Measurements from ENCODE around the gene CTNNA3.

DNA sequence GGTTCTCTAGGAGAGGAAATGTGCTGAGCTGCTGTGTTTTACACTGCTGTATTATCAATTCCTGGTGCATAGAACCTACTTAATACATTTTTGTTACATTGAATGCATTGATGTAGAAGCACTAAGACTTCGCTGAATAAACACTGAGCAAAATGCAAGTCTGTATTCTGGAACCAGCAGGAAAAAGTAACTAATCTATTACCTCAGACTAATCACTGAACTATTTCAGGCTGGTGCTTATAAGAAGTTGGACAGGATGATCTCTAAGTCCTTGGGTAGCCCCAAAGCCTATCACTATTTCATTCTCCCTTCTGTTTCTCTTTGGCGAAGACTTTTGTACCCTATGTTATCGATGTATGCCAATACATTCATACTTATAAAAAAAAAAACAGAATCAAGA is 857.3 kb downstream of the CTNNA3 start:
- TF ChIP-seq, protein P1, sequence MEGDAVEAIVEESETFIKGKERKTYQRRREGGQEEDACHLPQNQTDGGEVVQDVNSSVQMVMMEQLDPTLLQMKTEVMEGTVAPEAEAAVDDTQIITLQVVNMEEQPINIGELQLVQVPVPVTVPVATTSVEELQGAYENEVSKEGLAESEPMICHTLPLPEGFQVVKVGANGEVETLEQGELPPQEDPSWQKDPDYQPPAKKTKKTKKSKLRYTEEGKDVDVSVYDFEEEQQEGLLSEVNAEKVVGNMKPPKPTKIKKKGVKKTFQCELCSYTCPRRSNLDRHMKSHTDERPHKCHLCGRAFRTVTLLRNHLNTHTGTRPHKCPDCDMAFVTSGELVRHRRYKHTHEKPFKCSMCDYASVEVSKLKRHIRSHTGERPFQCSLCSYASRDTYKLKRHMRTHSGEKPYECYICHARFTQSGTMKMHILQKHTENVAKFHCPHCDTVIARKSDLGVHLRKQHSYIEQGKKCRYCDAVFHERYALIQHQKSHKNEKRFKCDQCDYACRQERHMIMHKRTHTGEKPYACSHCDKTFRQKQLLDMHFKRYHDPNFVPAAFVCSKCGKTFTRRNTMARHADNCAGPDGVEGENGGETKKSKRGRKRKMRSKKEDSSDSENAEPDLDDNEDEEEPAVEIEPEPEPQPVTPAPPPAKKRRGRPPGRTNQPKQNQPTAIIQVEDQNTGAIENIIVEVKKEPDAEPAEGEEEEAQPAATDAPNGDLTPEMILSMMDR (IDR thresholded peaks at IDR 0.05), result no peak
- TF ChIP-seq POLR2AphosphoS5 (IDR thresholded peaks at IDR 0.05; ENCODE audit: low read depth, low read length), result no peak
